GM12878 (cell line): ENCODE results near the gene COL21A1. TPM values are rescaled to one million over a fixed set of nuclear protein-coding genes. Genes with fewer than 3 reads are reported as not detected.

ENCODE experiments used
- ATAC-seq: fragments of 200-7000 bp; cut with Tn5 transposase; 3 replicates; pipeline ENCODE4 v1.9.1; 2020; ENCODE audit warnings: mild to moderate bottlenecking, moderate library complexity
- BruUV-seq: library from RNA; stranded (reverse); fragments of 400-500 nt; replicated peaks from 2 replicates; lab custom pipeline; 2021; lab: Mats Ljungman, UMichigan
- CTCF ChIA-PET: fragments of 300-600 bp; sonication (Branson Sonifier 250); formaldehyde crosslinking; extraction: SDS; loops from one replicate; lab custom pipeline; 2021; ENCODE audit warnings: inconsistent platforms; lab: Yijun Ruan, JAX
- POLR2A ChIA-PET: fragments of 350-600 bp; formaldehyde crosslinking; extraction: SDS; loops from one replicate; lab custom pipeline; 2021; ENCODE audit warnings: inconsistent platforms; lab: Charles Lee
- RAD21 ChIA-PET: fragments of 300-600 bp; sonication (Branson Sonifier 250); formaldehyde crosslinking; loops from one replicate; lab custom pipeline; 2023; ENCODE audit warnings: antibody characterized with exemption; ENCODE audit not compliant: unreplicated experiment; lab: Charles Lee
- SMC1A ChIA-PET: fragments of 300-600 bp; sonication (Branson Sonifier 250); formaldehyde crosslinking; loops from one replicate; lab custom pipeline; 2023; ENCODE audit not compliant: unreplicated experiment, uncharacterized antibody; lab: Charles Lee
- DNase-seq: peaks from one replicate; pipeline ENCODE4 v3.0.0-alpha.2; 2011; ENCODE audit warnings: low read depth, low spot score
- FAIRE-seq: peaks from 3 replicates; lab custom pipeline; 2011; peaks lifted over from hg19 to GRCh38; lab: Jason Lieb, UNC
- H2AFZ ChIP-seq: 2 replicates; pipeline ENCODE4 v1.6.0; 2011; ENCODE audit warnings: low read depth, low read length, control low read depth; ENCODE audit not compliant: control insufficient read depth
- H3K27ac ChIP-seq: 2 replicates; pipeline ENCODE4 v1.5.1; 2011; ENCODE audit warnings: control low read depth; ENCODE audit not compliant: control insufficient read depth, insufficient read depth
- H3K27me3 ChIP-seq, 2 experiments: replicated peaks in 1 of 2; 2 replicates each; pipeline versions ENCODE4 v1.6.0 to v1.6.1; 2011; ENCODE audit warnings: low read length in 1 of 2; ENCODE audit not compliant: control insufficient read depth in 2 of 2, insufficient read depth in 2 of 2
- H3K36me3 ChIP-seq, 2 experiments: 2 replicates each; pipeline ENCODE4 v1.5.1; 2011; ENCODE audit warnings: low read length in 1 of 2; ENCODE audit not compliant: control insufficient read depth in 2 of 2, insufficient read depth in 2 of 2
- H3K4me1 ChIP-seq: 2 replicates; pipeline ENCODE4 v1.6.1; 2011; ENCODE audit warnings: mild to moderate bottlenecking, low read length, moderate library complexity, mixed read lengths; ENCODE audit not compliant: control insufficient read depth, insufficient read depth
- H3K4me2 ChIP-seq: 2 replicates; pipeline ENCODE4 v1.6.0; 2011; ENCODE audit warnings: control low read depth; ENCODE audit not compliant: control insufficient read depth, insufficient read depth
- H3K4me3 ChIP-seq: fragments of 200-600 bp; sonication (generic); 2 replicates; pipeline ENCODE4 v1.5.1; 2016
- H3K79me2 ChIP-seq: 2 replicates; pipeline ENCODE4 v1.6.0; 2011; ENCODE audit warnings: low read length; ENCODE audit not compliant: control insufficient read depth, insufficient read depth
- H3K9ac ChIP-seq: 2 replicates; pipeline ENCODE4 v1.8.0; 2011; ENCODE audit warnings: low read length, control low read depth, mixed read lengths; ENCODE audit not compliant: control insufficient read depth, insufficient read depth
- H3K9me3 ChIP-seq: replicated peaks from 3 replicates; pipeline ENCODE4 v1.5.1; 2011; ENCODE audit warnings: mild to moderate bottlenecking, low read length; ENCODE audit not compliant: control insufficient read depth, insufficient read depth
- H4K20me1 ChIP-seq: 2 replicates; pipeline ENCODE4 v1.6.0; 2011; ENCODE audit not compliant: control insufficient read depth, insufficient read depth
- BCL3 ChIP-seq: IDR thresholded peaks from 2 replicates; pipeline ENCODE4 v1.6.1; 2011; ENCODE audit warnings: borderline replicate concordance, low read depth, mild to moderate bottlenecking, moderate library complexity, low read length; ENCODE audit not compliant: insufficient read depth, poor library complexity, severe bottlenecking
- CEBPB ChIP-seq, 2 experiments: fragments of 150-350 bp in 1 of 2; IDR thresholded peaks; 2 replicates each; pipeline ENCODE4 v1.6.1; 2012 to 2014; ENCODE audit warnings: low read depth in 2 of 2, low read length in 2 of 2, borderline replicate concordance in 1 of 2, inconsistent platforms in 1 of 2
- E2F4 ChIP-seq: IDR thresholded peaks from 2 replicates; pipeline ENCODE4 v1.6.1; 2012; ENCODE audit warnings: low read depth, low read length, improper control_type of control experiment
- IKZF1 ChIP-seq: fragments of 450-650 bp; conservative IDR thresholded peaks from 2 replicates; pipeline ENCODE4 v1.6.1; 2017; ENCODE audit warnings: antibody characterized with exemption, mild to moderate bottlenecking
- KDM1A ChIP-seq: fragments of 200-600 bp; sonication (generic); IDR thresholded peaks from 2 replicates; pipeline ENCODE4 v1.6.1; 2016; ENCODE audit warnings: borderline replicate concordance
- KLF5 ChIP-seq: fragments of 450-650 bp; IDR thresholded peaks from 2 replicates; pipeline ENCODE4 v1.6.1; 2014; ENCODE audit warnings: mild to moderate bottlenecking; ENCODE audit not compliant: partially characterized antibody
- NBN ChIP-seq: fragments of 450-650 bp; IDR thresholded peaks from 2 replicates; pipeline ENCODE4 v1.6.1; 2016
- NFXL1 ChIP-seq: fragments of 450-650 bp; IDR thresholded peaks from 2 replicates; pipeline ENCODE4 v1.6.1; 2017; ENCODE audit warnings: antibody characterized with exemption, mild to moderate bottlenecking, borderline replicate concordance
- NFYB ChIP-seq: IDR thresholded peaks from 2 replicates; pipeline ENCODE4 v1.6.1; 2011; ENCODE audit warnings: low read depth, mild to moderate bottlenecking, low read length, improper control_type of control experiment, moderate library complexity; ENCODE audit not compliant: insufficient read depth
- NKRF ChIP-seq: fragments of 450-650 bp; conservative IDR thresholded peaks from 2 replicates; pipeline ENCODE4 v1.6.1; 2017; ENCODE audit warnings: mild to moderate bottlenecking, moderate library complexity
- RAD51 ChIP-seq: fragments of 450-650 bp; IDR thresholded peaks from 2 replicates; pipeline ENCODE4 v1.6.1; 2016; ENCODE audit warnings: moderate library complexity, mild to moderate bottlenecking, inconsistent platforms
- RFX5 ChIP-seq: IDR thresholded peaks from 2 replicates; pipeline ENCODE4 v1.6.1; 2011; ENCODE audit warnings: low read depth, low read length, improper control_type of control experiment
- SMAD5 ChIP-seq: IDR thresholded peaks from 2 replicates; pipeline ENCODE4 v1.6.1; 2016; ENCODE audit warnings: antibody characterized with exemption, low read depth
- SMARCA5 ChIP-seq: fragments of 450-650 bp; IDR thresholded peaks from 2 replicates; pipeline ENCODE4 v1.6.1; 2017; ENCODE audit warnings: mild to moderate bottlenecking
- SPI1 ChIP-seq: IDR thresholded peaks from 2 replicates; pipeline ENCODE4 v1.6.1; 2011; ENCODE audit warnings: low read depth, mild to moderate bottlenecking, low read length, moderate library complexity, borderline replicate concordance; ENCODE audit not compliant: insufficient read depth
- TAF1 ChIP-seq: IDR thresholded peaks from 2 replicates; pipeline ENCODE4 v1.6.1; 2011; ENCODE audit warnings: mild to moderate bottlenecking, low read depth, low read length, borderline replicate concordance
- WRNIP1 ChIP-seq: IDR thresholded peaks from 2 replicates; pipeline ENCODE4 v1.6.1; 2011; ENCODE audit warnings: low read depth, low read length, improper control_type of control experiment, borderline replicate concordance
- ZNF274 ChIP-seq: IDR thresholded peaks from one replicate; pipeline ENCODE4 v1.8.0; 2011; ENCODE audit not compliant: insufficient read length, insufficient read depth
- ZZZ3 ChIP-seq: IDR thresholded peaks from 2 replicates; pipeline ENCODE4 v1.6.1; 2011; ENCODE audit warnings: low read depth; ENCODE audit not compliant: control insufficient read depth, insufficient read length
- WGBS: methylation state at CpG from one replicate; pipeline ENCODE4 v1.1.6; 2016; ENCODE audit warnings: low lambda C conversion rate; ENCODE audit not compliant: insufficient replicate concordance, insufficient coverage; ENCODE audit errors: missing lambda C conversion rate; 5-methylcytosine and 5-hydroxymethylcytosine counted together
- in situ Hi-C: fragments of 300-500 bp; cut with MboI; formaldehyde crosslinking; loops from 9 replicates; pipeline ENCODE4 v1.14.3; 2018; ENCODE audit warnings: mixed read lengths
- intact Hi-C: fragments of 100-400 bp; cut with micrococcal nuclease; formaldehyde crosslinking; loops from one replicate; pipeline ENCODE4 v1.14.2; 2022; ENCODE audit not compliant: unreplicated experiment
- polyA plus RNA-seq, 11 experiments: library from polyadenylated mRNA; depleted of rRNA in 4 of 11; unstranded in 6 of 11; stranded (reverse) in 5 of 11; fragments of >200 nt; fragmentation: Nextera tagmentation in 4 of 11; fragmentation: Illumina TruSeq in 1 of 11; extraction: Ambion mirVana in 4 of 11; extraction: Trizol in 1 of 11; gene quantifications; 1 replicate in 1 of 11; 2 replicates in 10 of 11; pipeline versions ENCODE4 v1.2.1 to v1.2.3, GENCODE V29; 2011 to 2016; ENCODE audit warnings: inconsistent platforms in 2 of 11, missing spikeins in 2 of 11, low read depth in 1 of 11
- total RNA-seq, 4 experiments: library from RNA; depleted of rRNA in 3 of 4; stranded (reverse); fragments of >200 nt in 3 of 4; fragmentation: Illumina TruSeq in 1 of 4; extraction: Trizol in 1 of 4; gene quantifications; 2 replicates each; pipeline versions ENCODE4 v1.2.1 to v1.2.3, GENCODE V29; 2013 to 2021

COL21A1 gene
- total and polyA plus RNA-seq, 10 of the 15 experiments (the other 5 are each of a cell fraction or from before 2014, with no cell fraction given): 0.10 TPM; not detected in 9

- WGBS: 13% methylated on average over 1 of the region's 1 CpG
- TF ChIP-seq NFYB (no peak), RAD51 (no peak), NBN (no peak), E2F4 (no peak), KDM1A (no peak), ZZZ3 (no peak), WRNIP1 (no peak), RFX5 (no peak), TAF1 (no peak), ZNF274 (no peak), BCL3 (no peak), SMAD5 (no peak), NKRF (no peak), CEBPB (IDR thresholded peaks at IDR 0.05; ENCODE audit: borderline replicate concordance in 1 of 2, low read depth in 2 of 2, low read length in 2 of 2) (no peak), IKZF1 (no peak), SPI1 (no peak), NFXL1 (no peak), SMARCA5 (no peak), KLF5 (no peak)
- no peak overlapping the region for H3K4me3 ChIP-seq
- no peaks in the 10 kb centered on the region for H4K20me1 ChIP-seq
- no peak overlapping the region for H3K4me2 ChIP-seq
- ChIA-PET SMC1A (no interaction called here), CTCF (no interaction called here), RAD21 (no interaction called here), POLR2A (no interaction called here)
- BruUV-seq: no TSS peak
- no peak for DNase-seq
- in situ Hi-C loops (no loop called here), intact Hi-C loops (no loop called here)
- no peak for ATAC-seq
- H2AFZ ChIP-seq: no peak overlapping the region
- H3K27ac ChIP-seq: no peak overlapping the region
- H3K36me3 ChIP-seq: no peaks in the 10 kb centered on the region
- no peaks in the 10 kb centered on the region for H3K9me3 ChIP-seq
- no peak for FAIRE-seq
- H3K9ac ChIP-seq: no peak overlapping the region
- H3K4me1 ChIP-seq: no peaks in the 10 kb centered on the region
- H3K27me3 ChIP-seq: no peaks in the 10 kb centered on the region
- no peaks in the 10 kb centered on the region for H3K79me2 ChIP-seq
Measured at GRCh38 chr6:56041591-56041990, 205.8 kb downstream of the COL21A1 start.
